ENCODE data around the gene ARRB1. TPM values are rescaled to one million over a fixed set of nuclear protein-coding genes. Genes with fewer than 3 reads are reported as not detected.

The ARRB1 gene
- total and polyA plus RNA-seq, 2 donors from 2014 or later = 17.6 to 53.8 TPM

GRCh38 chr11:75245356-75246005 is 106.0 kb downstream of the ARRB1 start:
- Histone ChIP-seq H3K9ac (ENCODE audit: low read length in 3 of 3) (no peak overlapping the region), H3K36me3 (ENCODE audit: control insufficient read depth in 2 of 3, insufficient read depth in 3 of 3, low read length in 3 of 3) (no peaks in the 10 kb centered on the region), H3K27ac (ENCODE audit: low read depth in 2 of 2, low read length in 2 of 2) (no peak overlapping the region), H3K4me1 (ENCODE audit: control insufficient read depth in 2 of 3, insufficient read depth in 2 of 3, low read depth in 1 of 3, low read length in 3 of 3) (peaks cover 0 to 10% (median 0%) of the 10 kb centered on the region in 3 donors), H3K9me3 (ENCODE audit: control insufficient read depth in 2 of 3, insufficient read depth in 1 of 3, low read length in 3 of 3) (no peaks in the 10 kb centered on the region), H3K27me3 (ENCODE audit: control insufficient read depth, insufficient read depth, low read length) (peaks cover 15% of the 10 kb centered on the region), H3K4me3 (ENCODE audit: low read length in 3 of 3) (no peak overlapping the region)
- FAIRE-seq (no peak), DNase-seq (peak in 2 of 5 donors; percentile 11 to 26)
- TF ChIP-seq, protein P1, sequence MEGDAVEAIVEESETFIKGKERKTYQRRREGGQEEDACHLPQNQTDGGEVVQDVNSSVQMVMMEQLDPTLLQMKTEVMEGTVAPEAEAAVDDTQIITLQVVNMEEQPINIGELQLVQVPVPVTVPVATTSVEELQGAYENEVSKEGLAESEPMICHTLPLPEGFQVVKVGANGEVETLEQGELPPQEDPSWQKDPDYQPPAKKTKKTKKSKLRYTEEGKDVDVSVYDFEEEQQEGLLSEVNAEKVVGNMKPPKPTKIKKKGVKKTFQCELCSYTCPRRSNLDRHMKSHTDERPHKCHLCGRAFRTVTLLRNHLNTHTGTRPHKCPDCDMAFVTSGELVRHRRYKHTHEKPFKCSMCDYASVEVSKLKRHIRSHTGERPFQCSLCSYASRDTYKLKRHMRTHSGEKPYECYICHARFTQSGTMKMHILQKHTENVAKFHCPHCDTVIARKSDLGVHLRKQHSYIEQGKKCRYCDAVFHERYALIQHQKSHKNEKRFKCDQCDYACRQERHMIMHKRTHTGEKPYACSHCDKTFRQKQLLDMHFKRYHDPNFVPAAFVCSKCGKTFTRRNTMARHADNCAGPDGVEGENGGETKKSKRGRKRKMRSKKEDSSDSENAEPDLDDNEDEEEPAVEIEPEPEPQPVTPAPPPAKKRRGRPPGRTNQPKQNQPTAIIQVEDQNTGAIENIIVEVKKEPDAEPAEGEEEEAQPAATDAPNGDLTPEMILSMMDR (IDR thresholded peaks at IDR 0.05; ENCODE audit: borderline replicate concordance, extremely low read depth, insufficient read depth) = no peak
- intact Hi-C loops (cut with DNase I) = loop anchor here (5.0 to 10.0 kb wide), 3 partner anchors 103 to 313 kb away; no protein-coding TSS in a partner anchor

DNA sequence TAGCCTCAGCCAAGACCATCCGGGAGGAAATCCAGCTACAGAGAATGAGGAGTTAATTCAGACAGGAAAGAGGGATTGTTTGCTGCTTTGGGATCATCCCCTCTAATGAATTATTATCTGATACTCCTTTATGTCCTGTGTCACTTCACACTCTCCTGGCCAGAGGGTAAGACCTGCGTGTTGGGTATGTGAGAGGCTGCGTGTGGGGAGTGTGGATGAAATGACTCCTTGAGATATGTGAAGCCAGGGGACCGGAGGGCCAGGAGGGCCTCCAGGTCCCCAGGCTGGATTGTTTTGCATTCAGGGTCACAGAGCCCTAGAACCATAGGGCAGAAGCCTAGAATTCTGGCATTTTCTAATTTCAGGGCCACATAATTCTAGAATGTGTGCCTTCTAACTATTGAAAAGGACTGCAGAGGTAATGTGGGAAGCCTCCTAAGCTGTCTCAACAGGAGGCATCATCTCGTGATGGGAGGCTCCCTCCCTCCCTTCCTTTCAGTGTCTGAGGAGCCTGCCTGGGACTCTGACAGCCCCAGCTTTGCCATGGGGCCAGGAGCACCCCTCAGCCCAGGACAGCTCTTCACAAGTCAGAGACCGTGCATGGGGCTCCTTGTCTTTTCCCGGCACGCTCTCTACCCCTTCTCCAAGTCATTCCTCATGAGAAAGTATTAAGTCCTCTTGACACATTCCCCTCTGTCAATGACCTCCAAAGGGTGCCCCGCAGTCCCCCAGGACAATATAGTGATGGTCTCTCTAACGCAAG is 107.2 kb downstream of the ARRB1 start:
- H3K9me3 ChIP-seq (ENCODE audit: control insufficient read depth in 2 of 3, insufficient read depth in 1 of 3, low read length in 3 of 3) = no peaks in the 10 kb centered on the region
- TF ChIP-seq, protein P1 (IDR thresholded peaks at IDR 0.05; ENCODE audit: borderline replicate concordance, extremely low read depth, insufficient read depth) = no peak
- H3K27ac ChIP-seq (ENCODE audit: low read depth in 2 of 2, low read length in 2 of 2) = no peak overlapping the region
- peaks cover 0 to 10% (median 0%) of the 10 kb centered on the region in 3 donors for H3K4me1 ChIP-seq (ENCODE audit: control insufficient read depth in 2 of 3, insufficient read depth in 2 of 3, low read depth in 1 of 3, low read length in 3 of 3)
- FAIRE-seq (no peak), DNase-seq (peak in 1 of 5 donors; percentile 18)
- H3K36me3 ChIP-seq (ENCODE audit: control insufficient read depth in 2 of 3, insufficient read depth in 3 of 3, low read length in 3 of 3) = no peaks in the 10 kb centered on the region
- intact Hi-C loops (cut with DNase I) = loop anchor here (10.0 kb wide), 1 partner anchor 219 kb away; no protein-coding TSS in a partner anchor
- no peak overlapping the region for H3K4me3 ChIP-seq (ENCODE audit: low read length in 3 of 3)
- H3K9ac ChIP-seq (ENCODE audit: low read length in 3 of 3) = no peak overlapping the region
- peaks cover 21% of the 10 kb centered on the region for H3K27me3 ChIP-seq (ENCODE audit: control insufficient read depth, insufficient read depth, low read length)

- peaks cover 0 to 10% (median 0%) of the 10 kb centered on the region in 3 donors for H3K4me1 ChIP-seq (ENCODE audit: control insufficient read depth in 2 of 3, insufficient read depth in 2 of 3, low read depth in 1 of 3, low read length in 3 of 3)
- intact Hi-C loops (cut with DNase I) = loop anchor here (10.0 kb wide), 1 partner anchor 218 kb away; no protein-coding TSS in a partner anchor
- DNase-seq (peak in 1 of 5 donors; percentile 52), FAIRE-seq (no peak)
- no peak overlapping the region for H3K27ac ChIP-seq (ENCODE audit: low read depth in 2 of 2, low read length in 2 of 2)
- no peak overlapping the region for H3K9ac ChIP-seq (ENCODE audit: low read length in 3 of 3)
- H3K4me3 ChIP-seq (ENCODE audit: low read length in 3 of 3) = no peak overlapping the region
- no peaks in the 10 kb centered on the region for H3K9me3 ChIP-seq (ENCODE audit: control insufficient read depth in 2 of 3, insufficient read depth in 1 of 3, low read length in 3 of 3)
- peaks cover 23% of the 10 kb centered on the region for H3K27me3 ChIP-seq (ENCODE audit: control insufficient read depth, insufficient read depth, low read length)
- TF ChIP-seq, protein P1 (IDR thresholded peaks at IDR 0.05; ENCODE audit: borderline replicate concordance, extremely low read depth, insufficient read depth) = no peak
- no peaks in the 10 kb centered on the region for H3K36me3 ChIP-seq (ENCODE audit: control insufficient read depth in 2 of 3, insufficient read depth in 3 of 3, low read length in 3 of 3)
Measured at GRCh38 chr11:75242722-75243600, 108.5 kb downstream of the ARRB1 start.
